ENCODE results near the gene MADD.
"Not testable (repeated sequence)": the region's sequence is repeated elsewhere in the genome, so short reads cannot be mapped to it uniquely, and the experiment has no call there.

Gene MADD

GRCh38 chr11:47333886-47334443, 64.0 kb downstream of the MADD start:
- H3K4me3 ChIP-seq (ENCODE audit: low read depth, low read length), result no peak overlapping the region
- DNase-seq (ENCODE audit: low read depth), result no peak

GRCh38 chr11:47334699-47335411, 64.9 kb downstream of the MADD start:
- H3K4me3 ChIP-seq (ENCODE audit: low read depth, low read length); DNase-seq (ENCODE audit: low read depth): not testable (repeated sequence)

- H3K4me3 ChIP-seq (ENCODE audit: low read depth, low read length), result no peak overlapping the region
- DNase-seq (ENCODE audit: low read depth), result no peak
Measured at GRCh38 chr11:47335733-47336132, 65.8 kb downstream of the MADD start.

GRCh38 chr11:47336595-47336994, 66.7 kb downstream of the MADD start:
- DNase-seq (ENCODE audit: low read depth), result no peak
- no peak overlapping the region for H3K4me3 ChIP-seq (ENCODE audit: low read depth, low read length)

GRCh38 chr11:47337229-47337924, 67.4 kb downstream of the MADD start:
- no peak for DNase-seq (ENCODE audit: low read depth)
- no peak overlapping the region for H3K4me3 ChIP-seq (ENCODE audit: low read depth, low read length)

- H3K4me3 ChIP-seq (ENCODE audit: low read depth, low read length), result no peak overlapping the region
- DNase-seq (ENCODE audit: low read depth), result no peak
Measured at GRCh38 chr11:47338396-47339241, 68.7 kb downstream of the MADD start.

GRCh38 chr11:47340010-47340409, 70.1 kb downstream of the MADD start:
- no peak overlapping the region for H3K4me3 ChIP-seq (ENCODE audit: low read depth, low read length)
- no peak for DNase-seq (ENCODE audit: low read depth)

- no peak for DNase-seq (ENCODE audit: low read depth)
- no peak overlapping the region for H3K4me3 ChIP-seq (ENCODE audit: low read depth, low read length)
Measured at GRCh38 chr11:47340980-47341775, 71.2 kb downstream of the MADD start.

GRCh38 chr11:47342036-47342803, 72.3 kb downstream of the MADD start:
- DNase-seq (ENCODE audit: low read depth), result no peak
- no peak overlapping the region for H3K4me3 ChIP-seq (ENCODE audit: low read depth, low read length)

GRCh38 chr11:47342854-47343253, 72.9 kb downstream of the MADD start:
- no peak overlapping the region for H3K4me3 ChIP-seq (ENCODE audit: low read depth, low read length)
- DNase-seq (ENCODE audit: low read depth), result no peak

GRCh38 chr11:47345890-47346563, 76.1 kb downstream of the MADD start:
- no peak for DNase-seq (ENCODE audit: low read depth)
- H3K4me3 ChIP-seq (ENCODE audit: low read depth, low read length), result no peak overlapping the region

GRCh38 chr11:47347137-47347536, 77.2 kb downstream of the MADD start:
- no peak overlapping the region for H3K4me3 ChIP-seq (ENCODE audit: low read depth, low read length)
- DNase-seq (ENCODE audit: low read depth), result no peak

GRCh38 chr11:47348131-47348802, 78.3 kb downstream of the MADD start:
- H3K4me3 ChIP-seq (ENCODE audit: low read depth, low read length), result no peak overlapping the region
- DNase-seq (ENCODE audit: low read depth), result no peak

GRCh38 chr11:47348859-47349258, 78.9 kb downstream of the MADD start:
- DNase-seq (ENCODE audit: low read depth), result no peak
- H3K4me3 ChIP-seq (ENCODE audit: low read depth, low read length), result no peak overlapping the region

- no peak overlapping the region for H3K4me3 ChIP-seq (ENCODE audit: low read depth, low read length)
- DNase-seq (ENCODE audit: low read depth), result no peak
Measured at GRCh38 chr11:47349521-47350095, 79.7 kb downstream of the MADD start.

- no peak for DNase-seq (ENCODE audit: low read depth)
Measured at GRCh38 chr11:47350315-47350714, 80.4 kb downstream of the MADD start.

More at GRCh38 chr11:47350315-47350714, 80.4 kb downstream of the MADD start:
- H3K4me3 ChIP-seq (ENCODE audit: low read depth, low read length), result no peak overlapping the region
